Ascending aorta (tissue), 2 donors: ENCODE measurements around the gene ARID3A. TPM values are rescaled to one million over a fixed set of nuclear protein-coding genes. Genes with fewer than 3 reads are reported as not detected.
"Not testable (repeated sequence)": the region's sequence is repeated elsewhere in the genome, so short reads cannot be mapped to it uniquely, and the experiment has no call there.

Experiments used
- DNase-seq, 2 donors: peaks; one replicate each; pipeline ENCODE4 v3.0.0-alpha.2; 2019; ENCODE audit warnings: low spot score in 2 of 2
- H3K27ac ChIP-seq, 2 donors: fragments of 200-600 bp; sonication (generic); one replicate each; pipeline ENCODE4 v1.5.1; 2016 to 2017; ENCODE audit warnings: mild to moderate bottlenecking in 1 of 2
- H3K27me3 ChIP-seq: fragments of 200-600 bp; sonication (generic); one replicate; pipeline ENCODE4 v1.5.1; 2017
- H3K36me3 ChIP-seq, 2 donors: fragments of 200-600 bp; sonication (generic); one replicate each; pipeline ENCODE4 v1.5.1; 2016
- H3K4me1 ChIP-seq, 2 donors: fragments of 200-600 bp; sonication (generic); one replicate each; pipeline ENCODE4 v1.5.1; 2016 to 2017; ENCODE audit warnings: mild to moderate bottlenecking in 1 of 2
- H3K4me3 ChIP-seq, 2 donors: fragments of 200-600 bp; sonication (generic); one replicate each; pipeline ENCODE4 v1.5.1; 2016 to 2017; ENCODE audit warnings: mild to moderate bottlenecking in 1 of 2
- H3K9me3 ChIP-seq, 2 donors: fragments of 200-600 bp; sonication (generic); one replicate each; pipeline ENCODE4 v1.5.1; 2016
- intact Hi-C: fragments of 100-400 bp; cut with DNase I; formaldehyde crosslinking; loops from one replicate; pipeline ENCODE4 v1.15.1; 2023
- total RNA-seq: library from RNA; depleted of rRNA; stranded (reverse); fragments of >200 nt; gene quantifications from one replicate; pipeline ENCODE4 v1.1.0, GENCODE V29; 2016
- TF ChIP-seq, protein P1 (sequence below), 3 experiments: fragments of 200-600 bp in 2 of 3; fragments of 450-650 bp in 1 of 3; sonication (generic) in 2 of 3; IDR thresholded peaks; one replicate each; pipeline ENCODE4 v1.5.1; 2016 to 2019; ENCODE audit warnings: antibody characterized with exemption in 3 of 3, mild to moderate bottlenecking in 1 of 3, moderate library complexity in 1 of 3

Gene ARID3A
- total RNA-seq, 1 donor from 2014 or later: 55.3 TPM

GRCh38 chr19:890831-891230 is 35.0 kb upstream of the ARID3A start:
- no peak for DNase-seq
- Histone ChIP-seq H3K4me3 (no peak overlapping the region), H3K4me1 (peaks cover 4 to 6% of the 10 kb centered on the region in 2 donors), H3K27ac (no peak overlapping the region), H3K36me3 (peaks cover 25 to 27% of the 10 kb centered on the region in 2 donors), H3K27me3 (no peaks in the 10 kb centered on the region), H3K9me3 (no peaks in the 10 kb centered on the region)
- TF ChIP-seq, protein P1, sequence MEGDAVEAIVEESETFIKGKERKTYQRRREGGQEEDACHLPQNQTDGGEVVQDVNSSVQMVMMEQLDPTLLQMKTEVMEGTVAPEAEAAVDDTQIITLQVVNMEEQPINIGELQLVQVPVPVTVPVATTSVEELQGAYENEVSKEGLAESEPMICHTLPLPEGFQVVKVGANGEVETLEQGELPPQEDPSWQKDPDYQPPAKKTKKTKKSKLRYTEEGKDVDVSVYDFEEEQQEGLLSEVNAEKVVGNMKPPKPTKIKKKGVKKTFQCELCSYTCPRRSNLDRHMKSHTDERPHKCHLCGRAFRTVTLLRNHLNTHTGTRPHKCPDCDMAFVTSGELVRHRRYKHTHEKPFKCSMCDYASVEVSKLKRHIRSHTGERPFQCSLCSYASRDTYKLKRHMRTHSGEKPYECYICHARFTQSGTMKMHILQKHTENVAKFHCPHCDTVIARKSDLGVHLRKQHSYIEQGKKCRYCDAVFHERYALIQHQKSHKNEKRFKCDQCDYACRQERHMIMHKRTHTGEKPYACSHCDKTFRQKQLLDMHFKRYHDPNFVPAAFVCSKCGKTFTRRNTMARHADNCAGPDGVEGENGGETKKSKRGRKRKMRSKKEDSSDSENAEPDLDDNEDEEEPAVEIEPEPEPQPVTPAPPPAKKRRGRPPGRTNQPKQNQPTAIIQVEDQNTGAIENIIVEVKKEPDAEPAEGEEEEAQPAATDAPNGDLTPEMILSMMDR (IDR thresholded peaks at IDR 0.05): no peak
- intact Hi-C loops: no loop called here

GRCh38 chr19:891421-892200 is 34.2 kb upstream of the ARID3A start:
- DNase-seq, H3K4me1 ChIP-seq, H3K27me3 ChIP-seq, H3K9me3 ChIP-seq: not testable (repeated sequence)
- Histone ChIP-seq H3K4me3 (peak overlapping the region; percentile 75 to 99), H3K36me3 (peaks cover 18 to 24% of the 10 kb centered on the region in 2 donors), H3K27ac (peak overlapping the region; percentile 82 to 87)
- intact Hi-C loops: loop anchor here (2.0 kb wide), 1 partner anchor 23 kb away; no protein-coding TSS in a partner anchor

DNA sequence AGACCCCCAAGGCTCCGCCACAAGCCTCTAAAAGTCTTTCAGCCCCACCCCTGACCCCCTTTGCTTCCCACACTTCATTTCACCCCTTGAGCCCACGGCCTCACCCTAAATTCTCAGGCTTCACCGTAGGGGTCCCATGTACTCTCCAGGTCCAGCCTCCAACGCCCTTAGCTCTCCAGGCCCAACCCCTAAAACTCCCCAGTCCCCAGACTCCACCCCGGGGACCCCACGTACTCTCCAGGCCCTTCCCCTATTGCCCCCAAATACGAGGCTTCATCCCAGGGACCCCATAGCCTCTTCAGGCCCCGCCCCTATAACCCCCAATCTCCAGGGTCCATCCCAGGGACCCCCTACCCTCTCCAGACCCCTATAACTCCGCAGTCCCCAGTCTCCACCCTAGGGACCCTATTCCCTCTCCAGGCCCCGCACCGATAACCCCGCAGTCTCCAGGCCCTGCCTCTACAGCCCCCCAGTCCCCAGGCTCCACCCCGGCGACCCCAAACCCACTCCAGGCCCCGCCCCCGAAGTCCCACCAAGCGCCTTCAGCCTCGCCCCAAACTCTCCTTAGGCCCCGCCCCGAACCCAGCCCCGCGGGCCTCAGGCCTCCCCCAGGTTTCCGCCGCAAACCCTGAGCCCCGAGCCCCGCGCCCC is 33.5 kb upstream of the ARID3A start:
- H3K9me3 ChIP-seq: no peaks in the 10 kb centered on the region
- peaks cover 4 to 6% of the 10 kb centered on the region in 2 donors for H3K4me1 ChIP-seq
- no peak for DNase-seq
- TF ChIP-seq, protein P1 (IDR thresholded peaks at IDR 0.05): no peak
- intact Hi-C loops: loop anchor here (2.0 kb wide), 1 partner anchor 24 kb away; no protein-coding TSS in a partner anchor
- peaks cover 17 to 19% of the 10 kb centered on the region in 2 donors for H3K36me3 ChIP-seq
- H3K27me3 ChIP-seq: no peaks in the 10 kb centered on the region
- H3K27ac ChIP-seq: peak overlapping the region; percentile 82 to 87
- peak overlapping the region; percentile 75 to 99 for H3K4me3 ChIP-seq

DNA sequence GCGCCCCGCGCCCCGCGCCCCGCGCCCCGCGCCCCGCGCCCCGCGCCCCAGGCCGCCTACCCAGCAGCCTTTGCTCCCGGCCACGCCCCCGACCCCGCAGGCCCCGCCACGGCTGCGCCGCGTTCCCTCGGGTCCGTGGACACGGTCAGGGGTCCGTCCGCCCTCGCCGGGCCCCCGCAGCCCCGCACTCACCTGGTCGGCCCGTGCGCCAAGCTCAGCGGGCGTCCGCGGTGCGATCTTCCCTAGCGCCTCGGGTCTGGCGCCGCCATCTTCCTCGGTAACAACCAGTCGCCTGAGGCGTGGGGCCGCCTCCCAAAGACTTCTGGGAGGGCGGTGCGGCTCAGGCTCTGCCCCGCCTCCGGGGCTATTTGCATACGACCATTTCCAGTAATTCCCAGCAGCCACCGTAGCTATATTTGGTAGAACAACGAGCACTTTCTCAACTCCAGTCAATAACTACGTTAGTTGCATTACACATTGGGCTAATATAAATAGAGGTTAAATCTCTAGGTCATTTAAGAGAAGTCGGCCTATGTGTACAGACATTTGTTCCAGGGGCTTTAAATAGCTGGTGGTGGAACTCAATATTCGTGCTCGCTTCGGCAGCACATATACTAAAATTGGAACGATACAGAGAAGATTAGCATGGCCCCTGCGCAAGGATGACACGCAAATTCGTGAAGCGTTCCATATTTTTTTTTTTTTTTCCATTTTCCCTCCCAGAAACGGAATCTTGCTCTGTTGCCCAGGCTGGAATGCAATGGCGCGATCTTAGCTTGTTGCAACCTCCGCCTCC is 32.7 kb upstream of the ARID3A start, which contains the start of the genes MED16 and RNU6-9:
Gene MED16, minus strand, starts transcription at position 294 of the 796 bp plus-strand sequence. CDS start 2,056 bp downstream, outside the sequence.
Gene RNU6-9, plus strand, starts transcription at position 591 of the 796 bp plus-strand sequence.
- TF ChIP-seq, protein P1 (IDR thresholded peaks at IDR 0.05): no peak
- Histone ChIP-seq H3K27me3 (no peaks in the 10 kb centered on the region), H3K4me3 (peak within 1 kb of the TSS; percentile 75 to 99), H3K9me3 (no peaks in the 10 kb centered on the region), H3K4me1 (peaks cover 4 to 6% of the 10 kb centered on the region in 2 donors), H3K36me3 (peaks cover 16 to 19% of the 10 kb centered on the region in 2 donors), H3K27ac (peak within 1 kb of the TSS; percentile 82 to 87)
- intact Hi-C loops: loop anchor here (1.0 to 2.0 kb wide), 2 partner anchors 20 to 24 kb away; partner anchors contain the start of gene R3HDM4
- peak; percentile 71 to 95 for DNase-seq

DNA sequence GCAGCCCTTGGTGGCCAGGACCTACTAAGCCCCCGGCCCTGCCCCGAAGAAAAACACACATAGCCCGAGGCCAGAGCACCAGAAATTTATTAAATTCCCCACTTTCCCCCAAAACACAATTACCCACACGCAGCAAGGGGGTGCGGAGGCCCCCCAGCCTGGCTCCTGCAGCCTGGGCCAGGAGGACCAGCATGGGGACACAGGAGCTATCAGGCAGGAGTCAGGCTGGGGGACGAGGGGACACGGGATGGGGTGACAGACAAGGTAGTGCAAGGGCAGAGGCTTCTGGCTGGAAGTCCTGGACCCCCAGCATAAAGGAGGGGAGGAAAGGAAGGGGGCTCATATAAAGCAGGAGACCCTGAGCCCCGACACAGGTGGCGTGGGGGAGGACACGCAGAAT is 29.4 kb upstream of the ARID3A start:
- no peak for DNase-seq
- Histone ChIP-seq H3K4me1 (peaks cover 4 to 6% of the 10 kb centered on the region in 2 donors), H3K36me3 (peaks cover 7 to 25% of the 10 kb centered on the region in 2 donors), H3K27me3 (no peaks in the 10 kb centered on the region), H3K9me3 (no peaks in the 10 kb centered on the region), H3K27ac (no peak overlapping the region), H3K4me3 (no peak overlapping the region)
- intact Hi-C loops: no loop called here
- TF ChIP-seq, protein P1 (IDR thresholded peaks at IDR 0.05): no peak
